ENCODE results near the gene MBP. TPM values are rescaled to one million over a fixed set of nuclear protein-coding genes. Genes with fewer than 3 reads are reported as not detected.

Gene MBP
- total RNA-seq, 1 donor from 2014 or later: 92.7 TPM

DNA sequence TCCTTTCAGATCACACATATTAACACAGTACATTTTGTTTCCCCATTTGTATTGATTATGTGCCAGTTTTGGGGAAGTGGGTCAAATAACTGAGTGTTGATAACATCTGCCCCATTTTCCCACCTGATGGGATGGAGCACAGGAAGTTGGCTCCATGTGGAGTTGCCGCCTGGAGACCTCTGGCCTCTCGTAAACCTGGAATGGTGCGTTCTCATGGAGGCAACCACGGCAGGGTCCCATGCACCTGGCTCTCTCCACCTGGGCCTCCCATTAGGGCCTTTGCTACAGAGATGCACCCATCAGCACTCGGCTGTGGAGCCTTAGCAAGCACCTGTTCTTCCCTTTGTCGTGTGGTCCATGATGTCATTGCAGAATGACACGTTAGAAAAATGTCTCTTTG lies 130.6 kb downstream of the MBP start:
- peaks cover 2% of the 10 kb centered on the region for H3K36me3 Mint-ChIP-seq (ENCODE audit: low read depth)
- intact Hi-C loops (cut with micrococcal nuclease): loop anchor here (2.0 to 10.0 kb wide), 5 partner anchors 100 to 649 kb away; partner anchors contain the start of gene MBP
- ATAC-seq (ENCODE audit: low read depth) (no peak), DNase-seq (no peak)
- TF ChIP-seq, protein P1, sequence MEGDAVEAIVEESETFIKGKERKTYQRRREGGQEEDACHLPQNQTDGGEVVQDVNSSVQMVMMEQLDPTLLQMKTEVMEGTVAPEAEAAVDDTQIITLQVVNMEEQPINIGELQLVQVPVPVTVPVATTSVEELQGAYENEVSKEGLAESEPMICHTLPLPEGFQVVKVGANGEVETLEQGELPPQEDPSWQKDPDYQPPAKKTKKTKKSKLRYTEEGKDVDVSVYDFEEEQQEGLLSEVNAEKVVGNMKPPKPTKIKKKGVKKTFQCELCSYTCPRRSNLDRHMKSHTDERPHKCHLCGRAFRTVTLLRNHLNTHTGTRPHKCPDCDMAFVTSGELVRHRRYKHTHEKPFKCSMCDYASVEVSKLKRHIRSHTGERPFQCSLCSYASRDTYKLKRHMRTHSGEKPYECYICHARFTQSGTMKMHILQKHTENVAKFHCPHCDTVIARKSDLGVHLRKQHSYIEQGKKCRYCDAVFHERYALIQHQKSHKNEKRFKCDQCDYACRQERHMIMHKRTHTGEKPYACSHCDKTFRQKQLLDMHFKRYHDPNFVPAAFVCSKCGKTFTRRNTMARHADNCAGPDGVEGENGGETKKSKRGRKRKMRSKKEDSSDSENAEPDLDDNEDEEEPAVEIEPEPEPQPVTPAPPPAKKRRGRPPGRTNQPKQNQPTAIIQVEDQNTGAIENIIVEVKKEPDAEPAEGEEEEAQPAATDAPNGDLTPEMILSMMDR (IDR thresholded peaks at IDR 0.05): no peak
- H3K27ac Mint-ChIP-seq: no peak overlapping the region
- no peaks in the 10 kb centered on the region for H3K27me3 Mint-ChIP-seq
- no peaks in the 10 kb centered on the region for H3K9me3 Mint-ChIP-seq
- CTCF ChIA-PET: interaction anchor here (1.9 to 3.3 kb wide), 2 partner anchors 65 to 208 kb away, joined by 4 to 96 read pairs; no protein-coding TSS in a partner anchor
- H3K4me1 Mint-ChIP-seq: peaks cover 21% of the 10 kb centered on the region
- H3K4me3 Mint-ChIP-seq: no peak overlapping the region
- POLR2A ChIA-PET: no interaction called here

GRCh38 chr18:77001041-77001440 lies 131.5 kb downstream of the MBP start:
- no peak overlapping the region for H3K27ac Mint-ChIP-seq
- H3K4me1 Mint-ChIP-seq: peaks cover 18% of the 10 kb centered on the region
- ChIA-PET POLR2A (interaction anchor here (0.8 to 1.2 kb wide), 3 partner anchors 54 to 124 kb away, joined by 3 to 5 read pairs (median 4); no protein-coding TSS in a partner anchor), CTCF (interaction anchor here (0.6 to 3.8 kb wide), 28 partner anchors 10 to 209 kb away, joined by 3 to 96 read pairs (median 6); no protein-coding TSS in a partner anchor)
- ATAC-seq (ENCODE audit: low read depth) (no peak), DNase-seq (no peak)
- no peaks in the 10 kb centered on the region for H3K27me3 Mint-ChIP-seq
- TF ChIP-seq, protein P1 (IDR thresholded peaks at IDR 0.05): no peak
- H3K36me3 Mint-ChIP-seq (ENCODE audit: low read depth): no peaks in the 10 kb centered on the region
- H3K9me3 Mint-ChIP-seq: no peaks in the 10 kb centered on the region
- no peak overlapping the region for H3K4me3 Mint-ChIP-seq
- intact Hi-C loops (cut with micrococcal nuclease): loop anchor here (2.0 to 10.0 kb wide), 5 partner anchors 101 to 650 kb away; partner anchors contain the start of gene MBP

- Mint-ChIP-seq H3K9me3 (no peaks in the 10 kb centered on the region), H3K27me3 (no peaks in the 10 kb centered on the region), H3K4me1 (peaks cover 18% of the 10 kb centered on the region), H3K36me3 (ENCODE audit: low read depth) (no peaks in the 10 kb centered on the region), H3K4me3 (no peak overlapping the region), H3K27ac (no peak overlapping the region)
- intact Hi-C loops (cut with micrococcal nuclease): loop anchor here (1.0 to 10.0 kb wide), 10 partner anchors 55 to 702 kb away; partner anchors contain the start of gene MBP
- POLR2A ChIA-PET: interaction anchor here (0.7 to 1.2 kb wide), 6 partner anchors 54 to 131 kb away, joined by 3 to 4 read pairs (median 4); no protein-coding TSS in a partner anchor
- CTCF ChIA-PET: interaction anchor here (0.6 to 3.8 kb wide), 39 partner anchors 10 to 209 kb away, joined by 3 to 96 read pairs (median 5); no protein-coding TSS in a partner anchor
- TF ChIP-seq, protein P1 (IDR thresholded peaks at IDR 0.05): peak; percentile 82
- DNase-seq: no peak
- ATAC-seq (ENCODE audit: low read depth): peak; percentile 61
Observed at GRCh38 chr18:77000527-77000926, 132.1 kb downstream of the MBP start.

DNA sequence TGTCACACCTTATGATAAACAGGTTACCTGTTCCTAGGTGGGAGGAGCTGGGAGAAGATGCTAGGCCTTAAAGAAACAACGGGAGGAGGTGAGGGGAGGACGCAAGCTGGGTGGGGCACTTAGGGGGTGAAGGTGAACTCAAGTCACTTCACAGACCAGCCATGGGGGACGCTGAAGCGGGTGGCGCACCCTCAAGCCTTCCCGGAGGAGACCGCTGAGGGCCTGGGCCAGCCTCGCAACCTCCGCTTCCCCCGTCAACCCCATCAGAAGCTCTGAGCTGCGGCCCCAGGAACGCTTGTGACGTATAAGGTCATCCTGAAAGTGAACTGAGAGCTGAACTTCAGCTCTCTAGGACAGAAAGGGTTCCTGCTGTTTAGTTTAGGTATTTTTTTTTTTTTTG lies 133.5 kb downstream of the MBP start:
- ATAC-seq (ENCODE audit: low read depth): no peak

More for the DNA sequence above, 133.5 kb downstream of the MBP start:
- Mint-ChIP-seq H3K4me3 (no peak overlapping the region), H3K4me1 (peaks cover 6% of the 10 kb centered on the region), H3K27me3 (no peaks in the 10 kb centered on the region), H3K27ac (no peak overlapping the region), H3K9me3 (no peaks in the 10 kb centered on the region), H3K36me3 (ENCODE audit: low read depth) (no peaks in the 10 kb centered on the region)
- ChIA-PET CTCF (interaction anchor here (0.7 to 3.8 kb wide), 9 partner anchors 12 to 211 kb away, joined by 4 to 96 read pairs (median 10); no protein-coding TSS in a partner anchor), POLR2A (interaction anchor here (0.7 to 0.8 kb wide), 2 partner anchors 10 to 84 kb away, joined by 5 to 9 read pairs; no protein-coding TSS in a partner anchor)
- intact Hi-C loops (cut with micrococcal nuclease): no loop called here
- DNase-seq: no peak
- TF ChIP-seq, protein P1 (IDR thresholded peaks at IDR 0.05): no peak
